GM12873 (cell line): Measurements from ENCODE around the gene MCM10.

ENCODE experiments used
- CTCF ChIP-seq: IDR thresholded peaks from 2 replicates; pipeline ENCODE4 v1.5.1; 2012; ENCODE audit warnings: low read depth, mild to moderate bottlenecking, moderate library complexity, low read length, control low read depth; ENCODE audit not compliant: insufficient read depth; ENCODE audit errors: missing control alignments

MCM10 gene

GRCh38 chr10:13146379-13146778, 15.0 kb upstream of the MCM10 start:
- no peak for TF ChIP-seq CTCF

GRCh38 chr10:13147161-13147560, 14.2 kb upstream of the MCM10 start:
- TF ChIP-seq CTCF = no peak

- no peak for TF ChIP-seq CTCF
These were observed 9.1 kb upstream of the MCM10 start for GRCh38 chr10:13152296-13152695.

- no peak for TF ChIP-seq CTCF
These were observed 3.0 kb upstream of the MCM10 start for GRCh38 chr10:13158401-13158800.

- TF ChIP-seq CTCF = no peak
These were observed 506 bp downstream of the MCM10 start for GRCh38 chr10:13161857-13162271.

- no peak for TF ChIP-seq CTCF
These were observed 2.5 kb downstream of the MCM10 start for GRCh38 chr10:13163859-13164258.

- no peak for TF ChIP-seq CTCF
These were observed 3.8 kb downstream of the MCM10 start for GRCh38 chr10:13165177-13165576.
